HepG2 (cell line): ENCODE measurements around the gene MRPL38. TPM values are rescaled to one million over a fixed set of nuclear protein-coding genes. Genes with fewer than 3 reads are reported as not detected.

Experiments
- ATAC-seq: fragments of 200-7000 bp; cut with Tn5 transposase; 3 replicates; pipeline ENCODE4 v1.9.1; 2020; ENCODE audit warnings: mild to moderate bottlenecking, moderate library complexity
- BruUV-seq: library from RNA; stranded (reverse); fragments of 400-500 nt; replicated peaks from 2 replicates; lab custom pipeline; 2021; lab: Mats Ljungman, UMichigan
- CTCF ChIA-PET: fragments of 300-600 bp; formaldehyde crosslinking; extraction: SDS; loops from one replicate; lab custom pipeline; 2021; ENCODE audit warnings: low total read pairs, inconsistent platforms, low intra/inter-chr PET ratio; lab: Yijun Ruan, JAX
- POLR2A ChIA-PET: fragments of 350-600 bp; sonication (Branson Sonifier 250); formaldehyde crosslinking; loops from one replicate; lab custom pipeline; 2020; ENCODE audit warnings: antibody characterized with exemption, inconsistent platforms; lab: Yijun Ruan, JAX
- DNase-seq: peaks from one replicate; pipeline ENCODE4 v3.0.0-alpha.2; 2015; ENCODE audit warnings: low spot score
- FAIRE-seq: peaks from 3 replicates; lab custom pipeline; 2011; peaks lifted over from hg19 to GRCh38; lab: Jason Lieb, UNC
- H2AFZ ChIP-seq: one replicate; pipeline ENCODE4 v1.6.1; 2011; ENCODE audit warnings: low read length, inconsistent platforms
- H3K27ac ChIP-seq: fragments of 300-600 bp; 3 replicates; pipeline ENCODE4 v1.8.0; 2011; ENCODE audit warnings: mixed run types, mild to moderate bottlenecking, mixed read lengths, low read length, inconsistent platforms; ENCODE audit not compliant: insufficient read depth; ENCODE audit errors: extremely low read length
- H3K27me3 ChIP-seq, 2 experiments: fragments of 200-600 bp in 1 of 2; 2 replicates in 1 of 2; 3 replicates in 1 of 2; pipeline versions ENCODE4 v1.6.0 to v1.8.0; 2011; ENCODE audit warnings: low read length in 2 of 2, mild to moderate bottlenecking in 2 of 2, moderate library complexity in 2 of 2, inconsistent platforms in 1 of 2; ENCODE audit not compliant: insufficient read depth in 2 of 2, control insufficient read depth in 1 of 2
- H3K36me3 ChIP-seq, 2 experiments: fragments of 200-600 bp in 1 of 2; replicated peaks in 1 of 2; 2 replicates in 1 of 2; 3 replicates in 1 of 2; pipeline versions ENCODE4 v1.5.1 to v1.8.0; 2011; ENCODE audit warnings: low read length in 2 of 2, inconsistent platforms in 1 of 2; ENCODE audit not compliant: insufficient read depth in 2 of 2, control insufficient read depth in 1 of 2
- H3K4me1 ChIP-seq: 2 replicates; pipeline ENCODE4 v1.5.1; 2012; ENCODE audit warnings: low read length, inconsistent platforms; ENCODE audit not compliant: insufficient read depth
- H3K4me2 ChIP-seq: 2 replicates; pipeline ENCODE4 v1.6.0; 2011; ENCODE audit warnings: low read depth, low read length, inconsistent platforms
- H3K4me3 ChIP-seq, 3 experiments: fragments of 200-600 bp in 1 of 3; sonication (generic), shearing (Covaris generic) in 1 of 3; replicated peaks in 1 of 3; 2 replicates each; pipeline ENCODE4 v1.5.1; 2011 to 2016; ENCODE audit warnings: low read length in 3 of 3, inconsistent platforms in 2 of 3, low read depth in 2 of 3, mild to moderate bottlenecking in 2 of 3, control low read depth in 1 of 3, mixed read lengths in 1 of 3; ENCODE audit not compliant: insufficient read depth in 1 of 3
- H3K79me2 ChIP-seq: one replicate; pipeline ENCODE4 v1.6.1; 2011; ENCODE audit warnings: low read length, inconsistent platforms; ENCODE audit not compliant: insufficient read depth
- H3K9ac ChIP-seq: 2 replicates; pipeline ENCODE4 v1.6.0; 2011; ENCODE audit warnings: mild to moderate bottlenecking, low read depth, low read length, inconsistent platforms; ENCODE audit not compliant: insufficient read depth
- H3K9me3 ChIP-seq: 2 replicates; pipeline ENCODE4 v1.5.1; 2012; ENCODE audit warnings: mild to moderate bottlenecking, low read length
- H4K20me1 ChIP-seq: 2 replicates; pipeline ENCODE4 v1.6.0; 2011; ENCODE audit warnings: inconsistent platforms, mild to moderate bottlenecking, low read length, moderate library complexity; ENCODE audit not compliant: insufficient read depth
- BATF2 ChIP-seq: sonication (generic); formaldehyde crosslinking; IDR thresholded peaks from 2 replicates; pipeline ENCODE4 v1.8.0; 2022; ENCODE audit warnings: mild to moderate bottlenecking, missing genetic modification reagents, moderate library complexity
- CEBPB ChIP-seq: IDR thresholded peaks from 2 replicates; pipeline ENCODE4 v1.6.1; 2011; ENCODE audit warnings: low read depth, low read length, improper control_type of control experiment, borderline replicate concordance
- CSRNP2 ChIP-seq: sonication (generic); formaldehyde crosslinking; conservative IDR thresholded peaks from 2 replicates; pipeline ENCODE4 v1.8.0; 2022; ENCODE audit warnings: low read depth, missing genetic modification reagents
- EP300 ChIP-seq, 3 experiments: sonication (generic) in 1 of 3; formaldehyde crosslinking in 1 of 3; IDR thresholded peaks; 2 replicates each; pipeline versions ENCODE4 v1.5.1 to v1.6.1; 2011 to 2020; ENCODE audit warnings: low read depth in 2 of 3, low read length in 2 of 3, borderline replicate concordance in 1 of 3, improper control_type of control experiment in 1 of 3, mild to moderate bottlenecking in 1 of 3, missing genetic modification reagents in 1 of 3, moderate library complexity in 1 of 3
- HNF4G ChIP-seq, 2 experiments: sonication (generic) in 1 of 2; formaldehyde crosslinking in 1 of 2; IDR thresholded peaks; 2 replicates each; pipeline versions ENCODE4 v1.4.0 to v1.6.1; 2011 to 2020; ENCODE audit warnings: borderline replicate concordance in 2 of 2, low read depth in 2 of 2, mild to moderate bottlenecking in 2 of 2, low read length in 1 of 2, missing genetic modification reagents in 1 of 2, moderate library complexity in 1 of 2
- HOXA3 ChIP-seq: sonication (generic); formaldehyde crosslinking; IDR thresholded peaks from 2 replicates; pipeline ENCODE4 v1.5.0; 2020; ENCODE audit warnings: missing genetic modification reagents
- MAF1 ChIP-seq: sonication (generic); formaldehyde crosslinking; IDR thresholded peaks from 2 replicates; pipeline ENCODE4 v1.5.0; 2020; ENCODE audit warnings: missing genetic modification reagents, borderline replicate concordance
- MAFG ChIP-seq: sonication (generic); formaldehyde crosslinking; IDR thresholded peaks from 2 replicates; pipeline ENCODE4 v1.5.1; 2020; ENCODE audit warnings: mild to moderate bottlenecking, missing genetic modification reagents
- MXD1 ChIP-seq: sonication (generic); formaldehyde crosslinking; IDR thresholded peaks from 2 replicates; pipeline ENCODE4 v1.4.0; 2020; ENCODE audit warnings: mild to moderate bottlenecking, missing genetic modification reagents
- MXI1 ChIP-seq: IDR thresholded peaks from 3 replicates; pipeline ENCODE4 v1.6.1; 2012; ENCODE audit warnings: low read depth, low read length, inconsistent platforms, borderline replicate concordance
- NR1H2 ChIP-seq: sonication (generic); formaldehyde crosslinking; IDR thresholded peaks from 2 replicates; pipeline ENCODE4 v1.8.1; 2022; ENCODE audit warnings: low read depth, missing genetic modification reagents, borderline replicate concordance
- STAT6 ChIP-seq: sonication (generic); formaldehyde crosslinking; IDR thresholded peaks from 2 replicates; pipeline ENCODE4 v1.4.0; 2020; ENCODE audit warnings: missing genetic modification reagents, mild to moderate bottlenecking, borderline replicate concordance
- TCF12 ChIP-seq, 2 experiments: fragments of 450-650 bp in 1 of 2; sonication (generic) in 1 of 2; formaldehyde crosslinking in 1 of 2; IDR thresholded peaks; 2 replicates each; pipeline versions ENCODE4 v1.6.1 to v1.8.0; 2017 to 2022; ENCODE audit warnings: antibody characterized with exemption in 1 of 2, mild to moderate bottlenecking in 1 of 2, missing genetic modification reagents in 1 of 2, moderate library complexity in 1 of 2
- XBP1 ChIP-seq: sonication (generic); formaldehyde crosslinking; IDR thresholded peaks from 2 replicates; pipeline ENCODE4 v1.5.0; 2020; ENCODE audit warnings: missing genetic modification reagents
- ZMYM4 ChIP-seq: sonication (generic); formaldehyde crosslinking; IDR thresholded peaks from 2 replicates; pipeline ENCODE4 v1.8.1; 2023; ENCODE audit warnings: mild to moderate bottlenecking, missing genetic modification reagents
- ZNF263 ChIP-seq: sonication (generic); formaldehyde crosslinking; IDR thresholded peaks from 2 replicates; pipeline ENCODE4 v1.4.0; 2020; ENCODE audit warnings: missing genetic modification reagents
- WGBS: methylation state at CpG from one replicate; pipeline ENCODE4 v1.1.6; 2017; ENCODE audit warnings: low lambda C conversion rate; 5-methylcytosine and 5-hydroxymethylcytosine counted together
- in situ Hi-C: cut with HindIII; loops from 2 replicates; pipeline ENCODE4 v1.10.0; 2017; ENCODE audit warnings: low pct_unique_long_range_greater_than_20kb; ENCODE audit not compliant: extremely low pct_ligation_motif_present
- intact Hi-C: fragments of 100-400 bp; cut with micrococcal nuclease; formaldehyde crosslinking; loops from one replicate; pipeline ENCODE4 v1.10.0; 2022; ENCODE audit not compliant: unreplicated experiment
- polyA plus RNA-seq, 8 experiments: library from polyadenylated mRNA; depleted of rRNA in 3 of 8; stranded (reverse) in 7 of 8; unstranded in 1 of 8; fragments of >200 nt; fragmentation: Illumina TruSeq in 4 of 8; extraction: Trizol in 4 of 8; gene quantifications; 2 replicates each; pipeline versions ENCODE4 v1.2.1 to v1.2.3, GENCODE V29; 2011 to 2016; ENCODE audit warnings: low read depth in 4 of 8, missing spikeins in 1 of 8, mixed read lengths in 1 of 8; ENCODE audit not compliant: insufficient read depth in 1 of 8
- total RNA-seq, 5 experiments: library from RNA; depleted of rRNA; stranded (reverse); fragments of >200 nt; fragmentation: Illumina TruSeq; extraction: Trizol; gene quantifications; 2 replicates each; pipeline ENCODE4 v1.2.3, GENCODE V29; 2016; ENCODE audit warnings: low read depth in 1 of 5

The MRPL38 gene
- total and polyA plus RNA-seq, 2 of the 13 experiments (the other 11 are each of a cell fraction or from before 2014, with no cell fraction given): 83.7 to 125 TPM

GRCh38 chr17:75891022-75891604 is 13.6 kb downstream of the MRPL38 start:
- DNase-seq (peak; percentile 58), FAIRE-seq (no peak), ATAC-seq (no peak)
- Histone ChIP-seq H3K4me2 (peak overlapping the region; percentile 91), H3K27ac (peak overlapping the region; percentile 64), H3K9me3 (no peaks in the 10 kb centered on the region), H3K4me1 (peaks cover 61% of the 10 kb centered on the region), H3K4me3 (peak overlapping the region in 2 of 3 experiments; percentile 51 to 83; a peak in 3 of 6 replicates), H3K36me3 (no peaks in the 10 kb centered on the region), H2AFZ (no peak overlapping the region), H3K9ac (peak overlapping the region; percentile 71), H3K79me2 (peaks cover 10% of the 10 kb centered on the region), H3K27me3 (no peaks in the 10 kb centered on the region), H4K20me1 (no peaks in the 10 kb centered on the region)
- TSS peak; percentile 6 for BruUV-seq
- in situ Hi-C loops: no loop called here
- POLR2A ChIA-PET: interaction anchor here (1.5 to 12.9 kb wide), 11 partner anchors 10 to 112 kb away, joined by 4 to 423 read pairs (median 19); partner anchors contain the start of genes ACOX1, MRPL38, TEN1 and TRIM47
- CTCF ChIA-PET: interaction anchor here (1.5 kb wide), 1 partner anchor 15 kb away, joined by 4 read pairs; no protein-coding TSS in a partner anchor
- intact Hi-C loops: loop anchor here (1.0 to 5.0 kb wide), 2 partner anchors 15 to 34 kb away; partner anchors contain the start of gene WBP2
- 73% methylated on average over 23 of the region's 31 CpGs for WGBS
- TF ChIP-seq MAF1 (no peak), MXI1 (peak; percentile 34; the same call in 1 of the 3 replicates), TCF12 (IDR thresholded peaks at IDR 0.05) (no peak), TCF12 (CRISPR knock-in tag; IDR thresholded peaks at IDR 0.05) (peak; percentile 25; the same call in 1 of the 2 replicates), XBP1 (CRISPR knock-in tag) (no peak), ZNF263 (CRISPR knock-in tag) (peak; percentile 91), BATF2 (CRISPR knock-in tag) (0 out of 2 replicates have a peak, but pooled peaks have one; percentile 50), EP300 (IDR thresholded peaks at IDR 0.05; ENCODE audit: low read depth in 2 of 2, low read length in 2 of 2) (0 out of 4 replicates have a peak, but pooled peaks of 1 of the 2 experiments have one; percentile 10), EP300 (CRISPR knock-in tag; IDR thresholded peaks at IDR 0.05; ENCODE audit: borderline replicate concordance) (no peak), ZMYM4 (CRISPR knock-in tag) (0 out of 2 replicates have a peak, but pooled peaks have one; percentile 11), STAT6 (CRISPR knock-in tag) (peak; percentile 80; the same call in 1 of the 2 replicates), MXD1 (CRISPR knock-in tag) (peak; percentile 49; the same call in 1 of the 2 replicates), HOXA3 (peak; percentile 88), MAFG (CRISPR knock-in tag) (no peak), CEBPB (peak; percentile 62; the same call in 1 of the 2 replicates), HNF4G (IDR thresholded peaks at IDR 0.05; ENCODE audit: borderline replicate concordance, low read depth, low read length) (peak; percentile 78; the same call in 1 of the 2 replicates), HNF4G (CRISPR knock-in tag; IDR thresholded peaks at IDR 0.05; ENCODE audit: borderline replicate concordance, low read depth) (no peak), CSRNP2 (CRISPR knock-in tag) (0 out of 2 replicates have a peak, but pooled peaks have one; percentile 35), NR1H2 (CRISPR knock-in tag) (no peak)
